GM19099 (cell line): ENCODE data around the gene YWHAE.

ENCODE experiments used
- POLR2A ChIP-seq: IDR thresholded peaks from 3 replicates; pipeline ENCODE4 v1.6.1; 2011; ENCODE audit warnings: low read depth; ENCODE audit not compliant: insufficient read length; ENCODE audit errors: extremely low read depth

YWHAE gene

GRCh38 chr17:1376061-1376460 is 24.0 kb downstream of the YWHAE start:
- no peak for TF ChIP-seq POLR2A

GRCh38 chr17:1375615-1376014 is 24.4 kb downstream of the YWHAE start:
- TF ChIP-seq POLR2A, result no peak

- TF ChIP-seq POLR2A, result no peak
Observed at GRCh38 chr17:1374431-1375177, 25.4 kb downstream of the YWHAE start.

GRCh38 chr17:1373707-1374237 is 26.2 kb downstream of the YWHAE start:
- TF ChIP-seq POLR2A, result no peak

- TF ChIP-seq POLR2A, result no peak
Observed at GRCh38 chr17:1372618-1373017, 27.4 kb downstream of the YWHAE start.

GRCh38 chr17:1371893-1372590 is 28.0 kb downstream of the YWHAE start:
- no peak for TF ChIP-seq POLR2A

GRCh38 chr17:1368588-1368987 is 31.4 kb downstream of the YWHAE start:
- TF ChIP-seq POLR2A, result no peak

- no peak for TF ChIP-seq POLR2A
Observed at GRCh38 chr17:1367351-1367745, 32.7 kb downstream of the YWHAE start.

- no peak for TF ChIP-seq POLR2A
Observed at GRCh38 chr17:1366234-1366633, 33.8 kb downstream of the YWHAE start.

- no peak for TF ChIP-seq POLR2A
Observed at GRCh38 chr17:1365445-1366039, 34.5 kb downstream of the YWHAE start.

- TF ChIP-seq POLR2A, result no peak
Observed at GRCh38 chr17:1362964-1363363, 37.1 kb downstream of the YWHAE start.

- no peak for TF ChIP-seq POLR2A
Observed at GRCh38 chr17:1362065-1362848, 37.8 kb downstream of the YWHAE start.

- no peak for TF ChIP-seq POLR2A
Observed at GRCh38 chr17:1360975-1361374, 39.0 kb downstream of the YWHAE start.

- no peak for TF ChIP-seq POLR2A
Observed at GRCh38 chr17:1354030-1354429, 46.0 kb downstream of the YWHAE start.

GRCh38 chr17:1351971-1352370 is 48.1 kb downstream of the YWHAE start:
- no peak for TF ChIP-seq POLR2A
